ENCODE measurements around the gene ALDH3A1. TPM values are rescaled to one million over a fixed set of nuclear protein-coding genes. Genes with fewer than 3 reads are reported as not detected.

The ALDH3A1 gene
- total and polyA plus RNA-seq, 2 of the 4 experiments (the other 2 are of a cell fraction): not detected

DNA sequence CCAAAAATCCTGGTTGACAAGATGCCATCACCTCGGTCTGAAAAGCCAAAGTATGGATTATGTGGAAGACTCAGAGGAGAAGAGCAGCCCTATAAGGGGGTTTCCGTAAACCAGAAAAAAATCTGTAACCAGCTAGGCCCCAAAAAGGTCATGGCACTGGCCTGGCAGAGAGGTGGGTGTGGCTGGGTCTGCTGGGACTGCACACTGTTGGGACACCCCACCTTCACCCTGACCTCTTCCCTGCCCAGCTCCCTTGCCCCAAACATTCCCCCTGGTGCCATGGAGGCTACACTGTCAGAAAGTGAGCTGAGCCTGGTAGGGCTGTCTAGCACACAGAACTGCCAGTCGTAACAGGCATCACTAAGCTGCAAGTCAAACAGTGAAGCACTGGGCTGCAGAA is 38.3 kb downstream of the ALDH3A1 start:
- Histone ChIP-seq H3K9me3 (ENCODE audit: control insufficient read depth, insufficient read depth, low read length) (no peaks in the 10 kb centered on the region), H3K4ac (ENCODE audit: low read depth, low read length) (no peak overlapping the region), H2BK120ac (ENCODE audit: low read depth, low read length) (no peak overlapping the region), H2BK20ac (ENCODE audit: low read depth, low read length) (no peak overlapping the region), H2AK5ac (ENCODE audit: low read depth, low read length) (no peak overlapping the region), H3K4me3 (ENCODE audit: insufficient read depth, low read depth, low read length) (no peak overlapping the region), H3K4me1 (ENCODE audit: control insufficient read depth, insufficient read depth, low read length) (no peaks in the 10 kb centered on the region), H3K14ac (replicated peaks; ENCODE audit: low read depth, low read length) (no peak overlapping the region), H3K18ac (ENCODE audit: low read depth, low read length) (no peak overlapping the region), H3K56ac (ENCODE audit: extremely low read depth, insufficient read depth, low read length) (no peak overlapping the region), H3K36me3 (ENCODE audit: control insufficient read depth, insufficient read depth, low read length) (no peaks in the 10 kb centered on the region), H2AK9ac (replicated peaks; ENCODE audit: low read depth, low read length, poor library complexity) (no peak overlapping the region), H4K5ac (ENCODE audit: low read depth, low read length) (no peak overlapping the region), H4K8ac (ENCODE audit: low read depth in 2 of 2, low read length in 2 of 2) (no peak overlapping the region), H2BK15ac (ENCODE audit: low read depth, low read length) (no peak overlapping the region), H2AFZ (replicated peaks; ENCODE audit: low read length, poor library complexity) (no peak overlapping the region), H3K9ac (ENCODE audit: low read depth, low read length) (no peak overlapping the region), H3K9me1 (ENCODE audit: insufficient read depth, low read length) (no peaks in the 10 kb centered on the region), H2BK5ac (ENCODE audit: low read depth, low read length, poor library complexity, severe bottlenecking) (no peak overlapping the region), H3K27ac (ENCODE audit: insufficient read depth, low read length) (no peak overlapping the region), H3K23ac (ENCODE audit: low read depth, low read length) (no peak overlapping the region), H4K91ac (ENCODE audit: insufficient read depth, low read depth, low read length) (no peak overlapping the region), H3K79me1 (ENCODE audit: low read depth in 1 of 2, low read length in 2 of 2) (no peaks in the 10 kb centered on the region), H3K4me2 (ENCODE audit: low read depth, low read length) (no peak overlapping the region), H3K27me3 (ENCODE audit: control insufficient read depth, insufficient read depth, low read length) (peaks cover 16% of the 10 kb centered on the region), H4K20me1 (ENCODE audit: insufficient read depth, low read length) (no peaks in the 10 kb centered on the region)
- WGBS, 2 experiments (ENCODE audit: extremely low coverage in 2 of 2, insufficient read length in 1 of 2): 71% methylated on average over 1 of the region's 3 CpGs; no CpG with 5 or more reads in 1 of the 2 experiments
- BruUV-seq (replicated peaks): no TSS peak
- in situ Hi-C loops (cut with MboI; ENCODE audit: low sequenced_read_pairs): no loop called here
- ATAC-seq (ENCODE audit: low read depth) (no peak), DNase-seq (no peak)
- POLR2A ChIA-PET (ENCODE audit: unreplicated experiment): no interaction called here
- intact Hi-C loops (cut with micrococcal nuclease): no loop called here
- CTCF ChIA-PET: interaction anchor here (1.6 kb wide), 1 partner anchor 53 kb away, joined by 5 read pairs; no protein-coding TSS in a partner anchor
- TF ChIP-seq, protein P1, sequence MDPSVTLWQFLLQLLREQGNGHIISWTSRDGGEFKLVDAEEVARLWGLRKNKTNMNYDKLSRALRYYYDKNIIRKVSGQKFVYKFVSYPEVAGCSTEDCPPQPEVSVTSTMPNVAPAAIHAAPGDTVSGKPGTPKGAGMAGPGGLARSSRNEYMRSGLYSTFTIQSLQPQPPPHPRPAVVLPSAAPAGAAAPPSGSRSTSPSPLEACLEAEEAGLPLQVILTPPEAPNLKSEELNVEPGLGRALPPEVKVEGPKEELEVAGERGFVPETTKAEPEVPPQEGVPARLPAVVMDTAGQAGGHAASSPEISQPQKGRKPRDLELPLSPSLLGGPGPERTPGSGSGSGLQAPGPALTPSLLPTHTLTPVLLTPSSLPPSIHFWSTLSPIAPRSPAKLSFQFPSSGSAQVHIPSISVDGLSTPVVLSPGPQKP (IDR thresholded peaks at IDR 0.05; ENCODE audit: borderline replicate concordance, low read depth, low read length): no peak
- no peak for TF ChIP-seq MAFK (IDR thresholded peaks at IDR 0.05; ENCODE audit: low read depth, low read length)
- TF ChIP-seq RCOR1 (IDR thresholded peaks at IDR 0.05; ENCODE audit: insufficient replicate concordance, low read length): no peak
- TF ChIP-seq, protein P2, sequence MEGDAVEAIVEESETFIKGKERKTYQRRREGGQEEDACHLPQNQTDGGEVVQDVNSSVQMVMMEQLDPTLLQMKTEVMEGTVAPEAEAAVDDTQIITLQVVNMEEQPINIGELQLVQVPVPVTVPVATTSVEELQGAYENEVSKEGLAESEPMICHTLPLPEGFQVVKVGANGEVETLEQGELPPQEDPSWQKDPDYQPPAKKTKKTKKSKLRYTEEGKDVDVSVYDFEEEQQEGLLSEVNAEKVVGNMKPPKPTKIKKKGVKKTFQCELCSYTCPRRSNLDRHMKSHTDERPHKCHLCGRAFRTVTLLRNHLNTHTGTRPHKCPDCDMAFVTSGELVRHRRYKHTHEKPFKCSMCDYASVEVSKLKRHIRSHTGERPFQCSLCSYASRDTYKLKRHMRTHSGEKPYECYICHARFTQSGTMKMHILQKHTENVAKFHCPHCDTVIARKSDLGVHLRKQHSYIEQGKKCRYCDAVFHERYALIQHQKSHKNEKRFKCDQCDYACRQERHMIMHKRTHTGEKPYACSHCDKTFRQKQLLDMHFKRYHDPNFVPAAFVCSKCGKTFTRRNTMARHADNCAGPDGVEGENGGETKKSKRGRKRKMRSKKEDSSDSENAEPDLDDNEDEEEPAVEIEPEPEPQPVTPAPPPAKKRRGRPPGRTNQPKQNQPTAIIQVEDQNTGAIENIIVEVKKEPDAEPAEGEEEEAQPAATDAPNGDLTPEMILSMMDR (conservative IDR thresholded peaks at IDR 0.05; ENCODE audit: low read depth, low read length): no peak
- TF ChIP-seq BHLHE40 (IDR thresholded peaks at IDR 0.05; ENCODE audit: low read depth, low read length): no peak
- no peak for TF ChIP-seq FOS (IDR thresholded peaks at IDR 0.05; ENCODE audit: low read depth, low read length)
- TF ChIP-seq MAZ (IDR thresholded peaks at IDR 0.05; ENCODE audit: borderline replicate concordance, low read depth, low read length): no peak
- TF ChIP-seq SMC3 (IDR thresholded peaks at IDR 0.05; ENCODE audit: low read depth, low read length): no peak
- no peak for TF ChIP-seq MXI1 (IDR thresholded peaks at IDR 0.05; ENCODE audit: borderline replicate concordance, low read depth, low read length)
- TF ChIP-seq, protein P3, sequence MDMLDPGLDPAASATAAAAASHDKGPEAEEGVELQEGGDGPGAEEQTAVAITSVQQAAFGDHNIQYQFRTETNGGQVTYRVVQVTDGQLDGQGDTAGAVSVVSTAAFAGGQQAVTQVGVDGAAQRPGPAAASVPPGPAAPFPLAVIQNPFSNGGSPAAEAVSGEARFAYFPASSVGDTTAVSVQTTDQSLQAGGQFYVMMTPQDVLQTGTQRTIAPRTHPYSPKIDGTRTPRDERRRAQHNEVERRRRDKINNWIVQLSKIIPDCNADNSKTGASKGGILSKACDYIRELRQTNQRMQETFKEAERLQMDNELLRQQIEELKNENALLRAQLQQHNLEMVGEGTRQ (IDR thresholded peaks at IDR 0.05; ENCODE audit: low read depth, low read length): no peak
- no peak for TF ChIP-seq NFE2L2 (IDR thresholded peaks at IDR 0.05; ENCODE audit: low read depth, low read length)
- no peak for TF ChIP-seq POLR2A (IDR thresholded peaks at IDR 0.05; ENCODE audit: low read depth, low read length)
- TF ChIP-seq RFX5 (IDR thresholded peaks at IDR 0.05; ENCODE audit: low read depth, low read length): no peak
- no peak for TF ChIP-seq RAD21 (IDR thresholded peaks at IDR 0.05; ENCODE audit: low read length)
- no peak for TF ChIP-seq CHD1 (IDR thresholded peaks at IDR 0.05; ENCODE audit: low read depth, low read length)
- TF ChIP-seq CEBPB (IDR thresholded peaks at IDR 0.05; ENCODE audit: low read depth, low read length): no peak
- dilution Hi-C loops (cut with HindIII; ENCODE audit: low sequenced_read_pairs, unreplicated experiment): no loop called here
